HG03103 (cell line): ENCODE measurements around the gene NR5A2.

Experiments
- ATAC-seq: cut with Tn5 transposase; IDR thresholded peaks from one replicate; pipeline ENCODE4 v1.9.1; 2021; ENCODE audit warnings: low read depth; ENCODE audit not compliant: unreplicated experiment

Gene NR5A2

DNA sequence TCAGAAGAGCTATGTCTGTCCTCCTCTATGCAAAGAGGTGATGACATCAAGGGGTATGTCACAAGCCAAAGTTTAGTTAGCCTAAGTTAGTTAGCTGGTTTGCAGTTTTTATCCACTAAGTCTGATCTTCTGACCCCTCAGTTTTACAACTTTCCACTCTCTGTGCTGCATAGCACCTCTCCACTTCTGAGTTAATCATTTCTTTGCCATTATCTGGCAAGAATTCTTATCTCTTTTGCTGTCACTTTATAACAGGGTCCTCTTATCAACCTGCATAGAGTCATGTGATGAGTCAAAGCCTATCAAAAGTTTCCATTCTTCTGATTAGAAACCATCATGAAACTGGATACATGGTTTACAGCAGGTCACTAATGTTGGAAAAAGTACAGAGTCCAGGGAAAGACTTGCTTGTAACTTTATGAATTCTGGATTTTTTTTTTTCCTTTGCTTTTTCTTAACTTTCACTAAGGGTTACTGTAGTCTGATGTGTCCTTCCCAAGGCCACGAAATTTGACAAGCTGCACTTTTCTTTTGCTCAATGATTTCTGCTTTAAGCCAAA is at the start of gene NR5A2:
Gene NR5A2, plus strand, starts transcription at position 447 of the 560 bp plus-strand sequence. CDS start 138 bp downstream, outside the sequence.
- no peak for ATAC-seq

DNA sequence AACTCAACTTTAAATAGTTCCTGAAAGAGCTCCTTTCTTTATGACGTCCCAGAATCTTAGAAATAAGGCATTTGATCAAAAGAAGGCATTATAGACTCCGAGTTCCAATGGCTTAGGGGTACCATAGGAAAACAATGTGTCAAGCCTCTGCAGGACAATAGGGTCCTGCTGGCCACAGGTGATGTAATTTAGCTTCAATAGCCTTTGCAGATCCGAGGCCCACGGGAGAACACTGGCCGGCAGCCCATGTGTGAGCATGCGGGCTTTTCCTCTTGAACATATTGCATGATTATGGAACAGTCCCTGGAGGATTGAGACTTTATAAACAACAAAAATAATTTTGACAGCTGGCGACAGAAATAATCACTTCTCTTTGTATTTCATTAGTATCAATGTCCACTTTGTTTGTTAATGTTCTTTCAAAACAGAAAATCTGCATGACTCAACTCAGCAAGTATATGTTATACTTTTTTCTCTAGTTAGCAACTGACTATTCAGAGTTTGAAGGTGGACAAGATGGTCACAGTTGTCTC is 49.0 kb upstream of the NR5A2 start:
- ATAC-seq = no peak

DNA sequence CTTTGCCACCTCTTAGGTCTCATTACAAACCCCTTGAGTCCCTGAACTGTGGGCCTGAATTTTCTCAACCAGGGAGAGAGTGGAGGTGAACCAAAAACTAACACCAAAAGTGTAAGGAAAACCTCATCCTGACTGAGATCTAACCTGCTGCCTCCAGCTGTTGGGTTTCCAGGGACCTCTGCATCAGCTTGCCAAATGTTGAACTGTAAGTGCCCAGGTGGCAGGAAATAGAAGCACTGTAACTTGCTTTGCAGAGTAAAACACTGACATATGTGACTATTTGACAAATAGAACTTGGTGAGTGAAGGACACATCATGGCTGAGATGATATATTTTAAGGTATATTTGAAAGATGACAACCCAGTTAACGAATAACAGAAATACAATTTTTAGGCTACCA is 48.4 kb upstream of the NR5A2 start:
- no peak for ATAC-seq

DNA sequence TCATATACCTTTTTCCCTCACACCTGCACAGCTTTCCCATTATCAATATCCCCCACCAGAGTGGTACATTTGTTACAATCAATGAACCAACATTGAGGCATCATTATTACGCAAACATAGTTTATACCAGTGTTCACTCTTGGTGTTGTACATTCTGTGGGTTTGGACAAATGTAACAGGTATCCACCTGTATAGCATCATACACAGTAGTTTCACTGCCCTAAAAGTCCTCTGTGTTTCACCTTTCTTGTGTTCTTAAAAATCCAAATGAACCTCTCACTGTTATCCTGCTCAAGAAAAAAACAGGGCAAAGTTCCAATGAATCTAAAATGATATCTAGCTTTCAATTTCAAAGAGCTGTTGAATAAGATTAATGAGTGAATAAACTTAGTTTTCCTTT is 45.9 kb upstream of the NR5A2 start:
- no peak for ATAC-seq

DNA sequence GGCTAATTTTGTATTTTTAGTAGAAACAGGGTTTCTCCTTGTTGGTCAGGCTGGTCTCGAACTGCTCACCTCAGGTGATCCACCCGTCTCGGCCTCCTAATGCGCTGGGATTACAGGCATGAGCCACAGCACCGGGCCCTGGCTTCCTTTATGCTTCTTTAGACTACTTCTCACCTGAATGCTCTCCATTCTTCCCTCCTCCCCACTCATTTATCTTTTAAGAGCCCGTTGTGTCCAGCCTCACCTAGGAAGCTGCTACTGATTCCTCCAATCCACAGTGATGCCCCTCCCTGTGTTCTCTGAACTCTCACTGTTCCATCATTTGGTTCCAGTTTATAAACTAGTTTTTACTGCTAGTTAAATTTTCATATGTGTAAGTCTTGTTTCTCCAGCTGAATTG is 44.9 kb upstream of the NR5A2 start:
- ATAC-seq = no peak

DNA sequence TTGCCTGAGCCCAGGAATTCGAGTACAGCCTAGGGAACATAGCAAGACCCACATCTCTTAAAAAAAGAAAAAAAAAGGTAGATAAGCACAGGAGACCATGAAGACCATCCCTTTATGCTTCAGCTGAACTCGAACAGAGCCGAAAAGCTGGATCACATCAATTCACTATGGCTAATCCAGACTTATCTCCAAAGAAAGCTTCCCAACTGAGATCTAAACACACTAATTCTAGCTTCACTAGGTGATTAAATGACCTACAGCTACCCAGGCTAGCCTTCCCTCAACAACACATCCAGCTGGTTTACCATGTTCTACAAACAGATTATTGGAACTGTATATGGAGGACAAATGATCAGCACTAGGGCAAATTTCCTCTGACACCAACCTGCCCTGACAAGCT is 44.0 kb upstream of the NR5A2 start:
- no peak for ATAC-seq

DNA sequence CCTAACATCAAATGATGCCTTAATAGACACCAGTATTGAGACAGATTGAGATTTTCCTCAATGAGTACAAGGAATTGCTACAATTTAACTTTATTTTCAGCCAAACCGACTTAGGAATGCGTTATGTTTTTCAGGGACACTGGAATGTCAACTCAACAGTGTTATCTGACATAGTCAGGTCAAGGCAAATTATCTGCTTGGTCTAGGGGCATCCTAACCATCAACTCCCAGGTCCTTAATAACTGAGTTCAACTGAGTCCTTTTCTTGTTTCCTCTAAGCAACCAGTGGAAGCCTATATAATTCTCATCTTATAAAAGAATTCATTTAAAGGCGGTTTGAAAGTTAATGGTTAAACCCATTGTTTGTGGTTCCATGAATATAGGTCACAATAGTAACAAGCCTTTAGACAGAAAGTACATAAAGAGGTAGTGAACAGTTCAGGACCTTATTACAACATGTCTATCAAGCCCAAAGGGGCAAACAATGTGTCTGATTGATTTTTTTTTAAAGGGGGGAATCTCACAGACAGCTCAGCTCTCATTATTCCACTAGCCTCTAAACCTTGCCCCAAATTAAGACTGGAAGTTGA is 32.3 kb upstream of the NR5A2 start:
- ATAC-seq = no peak

DNA sequence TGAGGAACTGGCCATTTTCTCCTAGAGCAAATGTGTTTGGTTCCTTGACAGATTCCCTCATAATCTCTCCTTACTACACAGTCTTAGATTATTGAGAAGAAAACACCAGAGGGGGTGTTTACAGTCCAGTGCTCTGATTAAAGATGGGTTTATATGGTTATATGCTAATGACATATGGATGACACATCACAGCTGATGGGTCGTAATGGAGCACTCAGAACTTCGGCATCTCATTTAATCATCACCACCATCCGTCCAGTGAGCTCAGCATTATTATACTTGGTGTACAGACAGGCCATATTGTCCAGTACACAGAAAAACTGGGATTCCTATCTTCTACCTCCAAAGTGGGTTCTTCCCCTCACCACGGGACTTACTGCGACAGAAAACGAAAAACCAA is 22.3 kb upstream of the NR5A2 start:
- no peak for ATAC-seq

DNA sequence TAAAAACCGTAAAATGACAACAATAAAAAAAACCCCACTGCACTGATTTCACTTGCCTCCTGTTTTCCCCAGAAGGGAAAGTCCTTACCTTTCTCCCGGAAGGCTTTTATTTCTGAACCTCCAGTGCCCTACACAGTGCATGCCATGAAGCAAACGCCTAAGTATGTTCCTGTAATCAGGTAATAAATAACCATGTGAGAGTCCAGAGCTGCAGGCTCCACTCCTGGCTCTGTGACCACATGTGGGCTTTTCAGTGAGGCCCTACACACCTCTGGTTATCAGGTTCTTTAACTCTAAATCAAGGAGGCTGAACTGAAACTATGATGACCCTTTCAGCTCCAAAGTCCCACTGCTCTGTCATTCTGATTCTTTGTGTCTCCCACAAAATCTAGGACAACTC is 20.8 kb upstream of the NR5A2 start:
- no peak for ATAC-seq

DNA sequence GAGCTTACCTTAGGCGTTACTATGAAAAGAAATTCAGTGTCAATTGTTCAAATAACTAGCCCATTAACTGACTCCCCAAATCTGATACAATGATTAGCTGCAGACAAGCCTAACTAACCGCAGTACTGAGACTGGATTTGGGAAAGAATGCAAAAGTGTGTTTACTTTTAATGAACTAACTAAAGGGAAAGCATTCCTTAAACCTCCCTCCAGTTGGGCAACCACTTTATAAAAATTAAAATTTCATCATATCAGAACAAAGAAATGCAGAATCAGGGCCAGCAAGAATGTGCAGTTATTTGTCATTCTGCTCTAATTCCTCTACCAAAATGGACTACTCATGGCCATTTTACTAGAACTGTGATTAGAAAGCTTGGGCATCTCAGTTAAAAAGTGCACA is 11.7 kb upstream of the NR5A2 start:
- no peak for ATAC-seq

DNA sequence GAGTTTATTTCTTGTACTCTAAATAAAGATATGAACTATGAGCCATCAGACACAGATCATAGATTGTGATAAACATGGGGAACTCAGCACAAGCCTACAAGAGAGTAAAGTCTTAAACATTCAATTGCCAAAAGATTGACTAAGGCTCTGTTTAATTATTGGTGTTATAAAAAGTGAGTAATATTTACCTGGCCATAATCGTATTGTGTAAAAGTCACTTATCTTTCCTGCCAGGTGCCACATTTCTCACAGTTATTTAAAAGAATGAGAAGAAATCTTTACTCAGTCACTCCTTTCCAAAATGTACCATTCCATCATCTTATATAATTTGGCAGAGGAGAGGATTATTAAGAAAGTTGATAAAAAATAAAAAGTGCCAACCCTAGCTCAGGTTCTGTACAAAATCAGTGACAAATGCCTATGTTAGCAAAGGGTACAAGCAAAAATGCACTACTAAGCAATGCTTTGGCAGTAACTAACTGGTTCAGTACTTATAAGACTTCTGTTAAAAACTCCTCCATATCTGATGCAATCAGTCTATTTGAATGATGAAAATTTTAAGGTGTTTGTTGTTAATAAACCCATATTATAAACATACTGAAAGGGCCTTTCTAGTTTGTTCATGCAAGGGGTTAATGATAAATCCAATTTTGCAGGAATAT is 5.8 kb upstream of the NR5A2 start:
- no peak for ATAC-seq

DNA sequence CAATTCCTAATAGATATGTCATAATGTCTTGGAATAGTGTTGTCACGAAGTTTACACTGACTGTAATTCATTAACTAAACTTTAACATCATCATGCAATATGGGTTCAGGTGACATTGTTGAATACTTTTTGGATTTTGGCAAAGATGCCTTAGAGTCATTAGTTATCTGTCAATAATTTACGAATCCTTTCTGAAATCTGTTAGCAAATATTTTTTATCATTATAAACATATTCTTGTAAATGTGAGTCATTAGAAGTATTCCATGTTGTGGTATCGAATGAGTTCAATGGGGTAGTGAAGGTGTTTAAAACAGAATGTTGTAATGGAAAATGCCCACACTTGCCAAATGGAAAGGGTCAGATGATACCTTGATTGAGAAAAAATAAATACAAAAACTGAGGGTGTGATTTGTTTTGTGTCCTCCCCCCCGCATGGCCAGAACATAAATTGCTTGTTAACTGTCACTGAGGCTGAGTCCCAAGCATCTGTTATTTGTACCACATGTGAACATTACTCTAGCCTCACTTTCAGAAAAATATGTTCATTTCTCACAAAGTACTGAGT is 5.2 kb upstream of the NR5A2 start:
- no peak for ATAC-seq

DNA sequence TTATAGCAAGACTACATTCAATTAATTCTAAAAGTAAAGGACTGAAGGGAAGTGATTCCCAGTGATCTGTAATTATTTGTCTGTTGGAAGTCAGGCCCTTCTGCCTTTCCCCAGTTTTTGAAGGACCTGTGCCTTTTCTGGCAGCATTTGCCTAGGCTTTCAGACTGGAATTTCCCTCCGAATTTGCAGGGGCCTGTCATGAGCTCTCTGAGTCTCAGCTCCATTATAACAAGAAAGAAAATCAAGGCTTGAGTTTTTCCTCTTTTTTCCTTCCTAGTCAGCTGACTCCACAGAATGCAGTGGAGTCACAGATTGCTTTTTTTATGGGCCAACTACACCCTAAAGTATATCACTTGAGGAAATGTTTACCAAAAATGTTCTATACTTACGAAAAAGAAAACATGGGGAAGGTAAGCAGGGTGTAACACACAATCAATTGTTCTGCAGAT is 1.1 kb downstream of the NR5A2 start:
- ATAC-seq = no peak

DNA sequence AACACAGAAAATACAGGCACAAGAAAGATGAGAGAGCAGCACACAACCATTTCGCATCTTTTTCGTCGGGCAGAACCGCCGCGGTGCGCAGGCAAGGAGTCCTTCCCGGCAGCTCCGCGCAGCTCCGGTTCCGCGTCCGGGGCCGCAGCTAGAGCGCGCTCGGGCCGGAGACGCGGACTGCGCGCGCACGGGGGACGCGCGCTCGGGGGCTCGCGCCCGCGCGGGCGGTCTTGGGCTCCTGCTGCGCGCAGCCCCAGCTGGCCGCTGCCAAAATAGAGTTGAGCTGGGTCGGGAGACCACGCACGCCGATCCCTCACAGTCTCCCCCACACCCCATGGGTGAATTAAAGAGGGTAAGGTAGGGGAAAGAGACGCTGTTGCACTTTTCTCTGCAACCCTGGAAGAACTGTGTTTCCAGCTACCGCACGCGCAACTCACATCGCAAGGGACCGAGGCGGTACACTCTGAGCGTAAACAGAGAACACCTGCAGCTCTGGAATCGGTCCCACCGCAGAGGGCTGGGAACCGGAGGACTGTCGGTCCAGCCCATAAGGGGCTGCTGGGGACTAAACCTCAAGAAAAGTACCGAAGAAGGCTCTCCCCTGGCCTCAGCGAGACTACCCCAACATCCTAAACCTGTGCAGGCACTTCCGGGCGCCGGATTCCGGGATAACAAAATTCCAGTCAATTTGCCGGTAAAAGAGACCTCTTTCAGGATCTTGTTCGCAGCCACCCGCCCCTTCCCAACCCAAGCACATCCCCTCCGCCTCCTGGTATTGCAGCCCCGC is 1.7 kb downstream of the NR5A2 start:
- ATAC-seq = no peak

DNA sequence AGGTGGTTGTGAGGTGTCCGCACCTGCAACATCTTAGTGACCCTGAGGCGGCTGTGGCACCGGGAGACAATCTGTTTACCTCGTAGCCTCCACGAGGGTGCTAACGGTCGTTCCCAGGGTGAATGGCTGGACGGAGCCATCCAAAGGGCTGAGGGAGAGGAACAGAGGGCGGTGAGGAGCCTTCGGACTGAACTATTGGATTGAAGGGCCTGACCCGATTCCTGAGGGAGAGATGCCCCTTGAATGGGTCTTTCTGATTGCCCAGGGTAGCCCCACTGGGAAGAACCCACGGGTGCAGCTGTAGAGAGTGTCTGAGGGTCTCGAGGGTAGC is 2.3 kb downstream of the NR5A2 start:
- no peak for ATAC-seq

DNA sequence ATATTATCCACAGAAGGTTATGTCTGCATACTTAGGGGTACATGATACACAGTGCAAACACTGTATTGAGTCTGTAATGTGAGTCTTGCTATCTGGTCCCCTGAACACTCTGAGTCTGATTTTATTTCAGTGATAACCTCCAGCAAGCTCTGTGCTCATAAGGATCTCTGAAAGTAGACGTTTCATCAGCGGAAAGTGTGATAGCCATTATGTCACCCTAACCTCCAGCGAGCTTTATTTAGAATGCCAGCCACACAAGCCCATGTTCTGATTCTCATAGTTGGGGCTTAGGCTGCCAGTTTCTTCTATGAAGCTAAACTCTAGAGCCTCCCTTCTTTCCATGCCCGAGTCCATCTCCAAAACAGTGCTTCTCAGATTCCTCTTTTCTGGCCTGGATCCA is 3.3 kb downstream of the NR5A2 start:
- ATAC-seq = no peak

DNA sequence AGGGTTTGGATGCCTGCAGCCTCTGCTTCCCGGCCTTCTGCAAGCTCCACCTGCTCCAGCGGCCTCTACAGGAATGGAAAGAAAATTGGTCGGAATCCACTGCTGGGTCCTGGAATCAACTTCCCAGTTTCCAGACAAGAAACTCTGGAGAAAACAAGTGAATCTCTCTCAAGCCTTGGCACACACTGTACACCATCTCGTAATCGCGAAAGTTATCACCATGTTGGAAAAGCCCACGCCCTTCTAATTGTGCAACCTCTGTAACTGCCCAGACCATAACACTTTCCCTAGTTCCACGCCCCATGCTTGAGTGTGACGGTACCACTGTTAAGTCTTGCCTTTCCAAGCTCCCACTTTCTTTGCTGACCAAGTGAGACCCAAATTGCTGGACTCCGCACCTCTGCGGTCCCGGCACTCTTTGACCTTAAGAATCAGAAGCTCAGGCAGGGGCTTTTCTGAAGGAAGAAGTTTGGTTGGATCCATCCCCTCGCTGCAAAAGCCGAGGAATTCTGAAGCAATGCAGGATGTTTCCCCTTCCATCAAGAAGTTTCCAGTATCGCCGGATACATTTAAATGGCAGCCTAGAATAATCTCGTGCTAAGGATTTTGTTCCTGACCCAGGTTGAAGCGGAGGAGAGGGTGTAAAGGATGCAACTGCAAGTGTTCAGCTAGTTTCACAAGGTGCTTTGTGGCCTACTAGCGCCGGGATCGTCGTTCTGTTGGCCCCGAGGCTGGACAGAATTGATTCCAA is 6.2 kb downstream of the NR5A2 start:
- ATAC-seq = no peak

DNA sequence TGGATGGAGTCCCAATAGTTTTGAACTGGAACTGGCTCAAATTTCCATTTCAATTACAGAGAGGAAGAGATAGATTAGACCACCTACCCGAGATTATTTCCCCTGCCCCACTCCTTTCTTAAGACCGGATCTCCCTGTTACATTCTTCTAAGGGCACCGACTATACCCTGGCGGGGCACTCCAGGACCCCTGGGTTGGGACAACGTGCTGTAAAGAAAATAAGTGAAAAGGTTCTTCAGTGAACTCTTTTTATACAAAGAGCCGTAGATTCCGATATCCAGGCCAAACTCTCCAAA is 6.7 kb downstream of the NR5A2 start:
- no peak for ATAC-seq

DNA sequence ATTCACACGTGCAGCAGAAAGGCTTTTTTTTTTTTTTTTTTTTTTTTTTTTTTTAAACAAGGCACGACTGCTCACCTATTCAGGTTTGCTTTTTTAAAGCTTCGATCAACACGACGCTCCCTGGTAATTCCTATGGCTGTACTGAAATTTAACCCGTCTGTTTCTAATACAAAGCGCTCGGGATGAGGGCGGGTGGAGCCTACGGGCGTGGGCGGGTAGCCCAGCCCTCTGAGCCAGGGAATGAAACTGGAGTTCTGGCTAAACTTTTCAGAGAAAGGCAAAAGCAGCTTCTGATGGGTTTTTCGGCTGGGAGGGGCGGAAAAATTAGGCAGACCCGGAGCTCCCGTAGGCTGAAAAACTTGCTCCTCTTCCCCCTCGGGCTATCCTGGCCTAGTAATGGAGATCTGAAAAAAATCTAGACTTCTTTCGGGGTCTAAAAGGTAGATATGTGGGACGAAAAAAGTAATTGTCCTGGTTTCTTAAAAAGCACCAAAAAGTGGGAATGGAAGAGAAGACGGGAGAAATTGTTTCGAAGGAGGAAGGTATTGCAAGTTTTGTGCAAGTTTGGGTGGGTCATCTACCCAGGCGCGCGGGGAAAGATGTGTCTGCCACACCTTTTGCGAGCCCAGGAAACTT is 7.4 kb downstream of the NR5A2 start:
- no peak for ATAC-seq

DNA sequence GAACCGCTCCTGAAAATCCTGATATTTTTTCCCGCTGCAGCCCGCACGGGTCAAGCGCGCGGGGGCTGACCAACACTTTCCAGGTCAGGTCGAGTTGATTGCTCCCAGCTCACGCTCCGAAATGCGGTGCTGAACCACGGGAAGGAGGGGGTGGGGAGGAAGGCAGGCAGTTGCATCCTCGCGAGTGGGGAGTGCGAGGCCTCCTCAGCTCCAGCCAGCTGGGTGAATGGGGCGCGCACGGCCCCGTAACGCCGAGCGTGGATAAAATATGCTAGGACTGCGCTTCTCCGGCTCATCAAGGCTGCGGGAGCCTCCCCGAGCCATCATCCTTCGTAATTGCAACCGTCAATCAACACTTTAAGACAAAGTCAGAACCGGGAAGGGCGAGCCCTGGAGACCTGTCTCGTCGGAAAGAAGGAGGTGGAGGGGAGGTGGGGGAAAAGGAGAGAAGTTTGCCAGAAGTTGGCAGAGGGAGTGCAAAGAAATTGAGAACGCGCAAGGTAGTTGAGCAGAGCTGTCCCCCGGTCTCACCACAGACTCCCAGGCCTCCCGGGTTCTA is 8.0 kb downstream of the NR5A2 start:
- ATAC-seq = no peak
